NCI-H2171 (cell line): ENCODE measurements around the gene CABP2.
"Not testable (repeated sequence)": the region's sequence is repeated elsewhere in the genome, so short reads cannot be mapped to it uniquely, and the experiment has no call there.

ENCODE experiments used
- DNase-seq: peaks from one replicate; lab custom pipeline; 2025; lab: John Stamatoyannopoulos, UW

Gene CABP2

GRCh38 chr11:67494371-67495233 is 28.6 kb downstream of the CABP2 start:
- no peak for DNase-seq

- DNase-seq = no peak
Observed at GRCh38 chr11:67493548-67494370, 29.5 kb downstream of the CABP2 start.

- DNase-seq = no peak
Observed at GRCh38 chr11:67492801-67493547, 30.3 kb downstream of the CABP2 start.

- no peak for DNase-seq
Observed at GRCh38 chr11:67492069-67492727, 31.0 kb downstream of the CABP2 start.

- no peak for DNase-seq
Observed at GRCh38 chr11:67491276-67492068, 31.8 kb downstream of the CABP2 start.

- DNase-seq = no peak
Observed at GRCh38 chr11:67490727-67491065, 32.5 kb downstream of the CABP2 start.

- no peak for DNase-seq
Observed at GRCh38 chr11:67489885-67490726, 33.1 kb downstream of the CABP2 start.

GRCh38 chr11:67489203-67489884 is 33.9 kb downstream of the CABP2 start:
- no peak for DNase-seq

- DNase-seq = no peak
Observed at GRCh38 chr11:67486481-67487195, 36.6 kb downstream of the CABP2 start.

GRCh38 chr11:67485873-67486361 is 37.3 kb downstream of the CABP2 start:
- not testable (repeated sequence) for DNase-seq

GRCh38 chr11:67484847-67485311 is 38.4 kb downstream of the CABP2 start:
- DNase-seq = no peak

GRCh38 chr11:67483831-67484665 is 39.2 kb downstream of the CABP2 start:
- DNase-seq = no peak

GRCh38 chr11:67482827-67483798 is 40.1 kb downstream of the CABP2 start, which contains the start of gene AIP:
Gene AIP, plus strand, starts transcription at chr11:67483026. Its CDS starts 133 bp downstream, at chr11:67483159.
- peak; percentile 94 for DNase-seq

- no peak for DNase-seq
Observed at GRCh38 chr11:67482275-67482826, 40.9 kb downstream of the CABP2 start.

GRCh38 chr11:67477344-67478050 is 45.7 kb downstream of the CABP2 start:
- not testable (repeated sequence) for DNase-seq
